ENCODE measurements around the gene RENBP.

RENBP gene

DNA sequence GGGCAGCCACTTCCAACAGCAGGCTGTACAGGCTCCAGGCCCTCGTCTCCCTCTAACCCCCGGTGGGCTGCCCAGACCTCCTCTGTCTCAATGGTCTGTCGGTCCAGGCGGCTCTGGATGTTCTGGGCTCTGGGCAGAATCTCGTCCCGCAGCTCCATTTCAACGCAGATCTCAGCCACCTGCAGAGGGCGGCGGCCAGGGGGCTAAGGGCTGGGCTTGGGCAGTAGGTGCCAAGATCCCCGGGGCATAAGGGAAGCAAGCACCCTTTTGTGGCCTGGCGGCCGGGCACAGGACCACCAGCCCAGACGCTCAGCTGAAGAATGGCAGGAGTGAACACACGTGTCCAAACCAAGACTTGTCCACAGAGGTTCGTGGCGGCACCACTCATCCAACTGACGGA lies 30.7 kb downstream of the RENBP start:
- TF ChIP-seq CTCF (IDR thresholded peaks at IDR 0.05; ENCODE audit: low read depth, low read length, missing control alignments): no peak
- no peak overlapping the region for H3K4me3 ChIP-seq (ENCODE audit: low read depth, low read length)
- in situ Hi-C loops (cut with HindIII; ENCODE audit: low sequenced_read_pairs): no loop called here
- DNase-seq (ENCODE audit: low read depth): no peak

- H3K4me3 ChIP-seq (ENCODE audit: low read depth, low read length): no peak overlapping the region
- no peak for DNase-seq (ENCODE audit: low read depth)
- in situ Hi-C loops (cut with HindIII; ENCODE audit: low sequenced_read_pairs): no loop called here
- no peak for TF ChIP-seq CTCF (IDR thresholded peaks at IDR 0.05; ENCODE audit: low read depth, low read length, missing control alignments)
Measured at GRCh38 chrX:153913211-153913610, 31.2 kb downstream of the RENBP start.

DNA sequence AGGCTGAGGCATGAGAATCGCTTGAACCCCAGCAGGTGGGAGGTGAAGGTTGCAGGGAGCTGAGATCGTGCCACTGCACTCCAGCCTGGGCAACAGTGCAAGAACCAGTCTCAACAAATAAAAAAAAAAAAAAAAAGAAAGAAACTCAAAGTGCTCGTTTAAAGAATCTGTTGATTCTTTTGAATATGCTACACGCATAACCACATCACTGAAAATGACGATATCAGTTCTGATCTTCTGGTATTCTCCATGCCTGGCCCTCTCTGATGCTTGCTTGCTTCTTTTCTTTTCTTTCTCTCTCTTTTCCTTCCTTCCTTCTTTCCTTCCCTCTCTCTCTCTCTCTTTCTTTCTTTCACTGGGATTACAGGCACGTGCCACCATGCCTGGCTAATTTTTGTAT lies 32.6 kb downstream of the RENBP start:
- TF ChIP-seq CTCF (IDR thresholded peaks at IDR 0.05; ENCODE audit: low read depth, low read length, missing control alignments): no peak
- in situ Hi-C loops (cut with HindIII; ENCODE audit: low sequenced_read_pairs): no loop called here
- no peak for DNase-seq (ENCODE audit: low read depth)
- H3K4me3 ChIP-seq (ENCODE audit: low read depth, low read length): no peak overlapping the region

DNA sequence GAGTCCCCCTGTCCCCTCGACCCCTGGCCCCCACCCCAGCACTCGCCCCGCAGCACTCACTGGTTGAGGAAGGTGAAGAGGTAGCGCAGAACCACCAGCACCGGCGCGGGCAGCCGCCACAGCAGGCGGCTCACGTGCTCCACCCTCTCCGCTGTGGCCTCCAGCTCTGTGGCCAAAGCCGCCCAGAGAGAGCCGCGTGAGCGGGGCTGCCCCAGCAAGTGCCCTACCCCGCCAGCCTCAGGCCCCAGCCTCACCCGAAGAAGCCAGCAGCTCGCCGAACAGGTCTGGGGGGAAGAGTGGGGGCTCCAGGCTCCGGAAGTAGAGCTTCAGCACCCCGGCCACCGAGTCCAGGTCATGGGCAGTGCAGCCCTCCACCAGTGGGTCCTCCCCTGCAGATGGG lies 34.0 kb downstream of the RENBP start:
- no peak overlapping the region for H3K4me3 ChIP-seq (ENCODE audit: low read depth, low read length)
- in situ Hi-C loops (cut with HindIII; ENCODE audit: low sequenced_read_pairs): no loop called here
- TF ChIP-seq CTCF (IDR thresholded peaks at IDR 0.05; ENCODE audit: low read depth, low read length, missing control alignments): no peak
- no peak for DNase-seq (ENCODE audit: low read depth)

DNA sequence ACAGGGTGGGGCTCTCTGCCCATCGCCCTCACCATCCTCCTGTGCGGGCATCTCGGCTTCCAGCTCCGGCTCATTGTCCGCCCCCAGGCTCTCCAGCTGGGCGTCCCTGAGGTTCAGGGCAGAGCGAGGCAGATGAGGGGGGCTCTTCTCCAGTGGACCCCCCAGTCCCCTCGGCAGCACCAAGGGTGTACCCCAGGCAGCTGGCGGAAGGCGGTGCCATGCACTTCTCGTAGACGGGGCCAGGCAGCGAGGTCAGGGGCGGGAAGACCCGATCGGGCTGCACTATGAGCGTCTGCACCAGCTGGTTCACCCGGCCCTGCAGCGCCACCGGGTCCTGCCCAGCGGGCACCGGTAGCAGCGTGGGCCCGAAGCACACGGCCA lies 34.5 kb downstream of the RENBP start:
- no peak for TF ChIP-seq CTCF (IDR thresholded peaks at IDR 0.05; ENCODE audit: low read depth, low read length, missing control alignments)
- no peak for DNase-seq (ENCODE audit: low read depth)
- H3K4me3 ChIP-seq (ENCODE audit: low read depth, low read length): no peak overlapping the region
- in situ Hi-C loops (cut with HindIII; ENCODE audit: low sequenced_read_pairs): no loop called here

- in situ Hi-C loops (cut with HindIII; ENCODE audit: low sequenced_read_pairs): no loop called here
Measured at GRCh38 chrX:153909024-153909979, 35.1 kb downstream of the RENBP start.

More at GRCh38 chrX:153909024-153909979, 35.1 kb downstream of the RENBP start:
- TF ChIP-seq CTCF (IDR thresholded peaks at IDR 0.05; ENCODE audit: low read depth, low read length, missing control alignments): no peak
- DNase-seq (ENCODE audit: low read depth): no peak
- H3K4me3 ChIP-seq (ENCODE audit: low read depth, low read length): no peak overlapping the region

All from astrocyte of the cerebellum (primary cell).